CD4-positive, alpha-beta T cell treated with Interleukin-10 for 1 hour (primary cell): ENCODE data around the gene RBMS3.
"Not testable (repeated sequence)": the region's sequence is repeated elsewhere in the genome, so short reads cannot be mapped to it uniquely, and the experiment has no call there.

ENCODE experiments used
- DNase-seq: peaks from one replicate; pipeline ENCODE4 v3.0.0-alpha.2; 2020

RBMS3 gene

GRCh38 chr3:29757054-29757777, 476.3 kb downstream of the RBMS3 start:
- no peak for DNase-seq

DNA sequence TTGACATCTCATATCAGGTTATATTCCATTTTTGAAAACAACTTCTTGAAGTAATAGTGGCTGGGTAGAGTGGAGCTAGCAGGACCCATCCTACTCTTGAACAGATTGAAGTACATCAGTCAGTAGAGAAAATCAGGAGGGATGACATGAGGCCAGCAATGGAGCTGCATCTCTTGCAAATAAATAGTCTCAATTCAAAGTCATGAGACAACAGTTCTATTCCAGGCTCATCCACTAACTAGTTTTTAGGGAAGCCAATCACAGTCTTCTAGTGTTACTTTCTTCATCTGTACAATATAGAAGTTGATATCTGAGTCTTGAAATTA, 477.2 kb downstream of the RBMS3 start:
- no peak for DNase-seq

DNA sequence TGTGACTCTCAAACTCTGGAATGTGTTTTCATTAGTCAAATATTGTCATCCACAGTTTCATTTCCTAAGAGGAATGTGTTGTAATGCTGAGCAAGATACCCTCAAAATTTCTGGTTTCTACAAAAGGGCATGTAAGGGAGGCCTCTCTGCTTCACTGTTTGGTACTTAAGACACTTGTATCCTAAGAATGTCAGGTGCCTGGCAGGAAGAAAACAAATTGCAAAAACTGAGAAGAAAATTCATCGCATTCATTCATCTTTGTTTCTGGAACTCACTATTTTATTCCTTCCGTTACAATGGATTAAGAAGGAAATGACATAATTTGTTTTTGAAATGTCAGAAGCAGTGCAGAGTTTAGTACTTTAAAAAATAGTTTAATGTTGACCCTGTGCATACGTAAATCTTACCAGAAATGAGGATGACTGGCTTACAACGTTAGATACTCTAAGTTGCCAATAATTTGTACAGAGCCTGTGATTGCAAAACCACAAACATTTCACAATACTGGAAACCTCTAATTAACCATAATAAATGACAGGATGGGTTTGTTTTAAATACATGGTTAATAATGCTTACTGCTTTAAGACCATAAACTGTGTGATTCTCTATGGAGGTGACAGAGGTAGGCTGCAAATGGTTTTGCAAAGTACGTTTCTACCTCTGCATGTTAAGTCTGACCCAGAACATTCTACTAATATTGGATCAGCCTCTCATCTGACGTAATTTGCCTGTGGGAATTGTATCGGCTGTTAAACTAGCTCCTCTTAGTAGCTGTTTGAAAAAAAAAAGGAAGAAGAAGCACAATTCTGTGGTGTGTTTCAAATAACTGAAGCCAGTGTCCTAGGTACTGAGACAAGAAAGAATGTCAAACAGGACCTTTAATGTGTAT, 477.8 kb downstream of the RBMS3 start:
- DNase-seq = no peak

- DNase-seq = no peak
Measured at GRCh38 chr3:29759411-29760225, 478.7 kb downstream of the RBMS3 start.

GRCh38 chr3:29760226-29760685, 479.4 kb downstream of the RBMS3 start:
- DNase-seq = no peak

- no peak for DNase-seq
Measured at GRCh38 chr3:29761517-29761916, 480.6 kb downstream of the RBMS3 start.

DNA sequence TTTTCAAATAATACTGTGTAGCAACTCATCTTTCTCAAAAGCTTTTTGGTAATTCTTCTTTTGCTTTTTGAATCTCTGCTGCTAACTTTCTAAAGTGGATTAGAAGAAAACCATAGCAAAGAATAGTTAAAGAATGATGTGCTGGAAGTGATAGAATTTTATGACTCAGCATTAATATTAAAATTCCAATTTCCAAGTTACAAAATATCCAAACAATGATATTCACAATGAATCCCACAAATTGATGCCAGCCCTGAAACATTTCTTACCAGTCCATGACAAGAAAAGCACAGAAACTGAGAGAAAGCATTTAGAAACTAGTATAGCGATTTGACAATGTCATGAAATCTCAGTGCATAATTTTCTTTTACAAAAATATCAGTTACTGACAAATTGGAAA, 482.2 kb downstream of the RBMS3 start:
- no peak for DNase-seq

DNA sequence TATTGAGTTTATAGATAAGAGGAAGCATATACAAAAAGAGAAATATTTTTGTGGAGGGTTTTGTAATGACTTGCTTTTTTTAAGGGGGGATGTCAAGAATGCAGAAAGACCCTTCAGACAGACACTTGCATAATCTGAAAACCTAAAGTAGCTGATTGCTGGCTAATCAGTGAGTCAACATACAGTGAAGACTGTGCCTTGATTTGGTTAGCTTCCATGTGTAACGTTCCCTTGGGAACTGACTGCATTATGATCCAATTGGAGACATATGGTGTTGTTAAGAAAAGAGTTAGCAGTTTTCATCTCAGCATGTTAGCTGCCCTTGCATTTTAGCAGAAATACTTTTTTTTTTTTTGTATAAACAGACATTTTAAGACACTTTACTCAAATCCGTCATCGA, 483.2 kb downstream of the RBMS3 start:
- no peak for DNase-seq

DNA sequence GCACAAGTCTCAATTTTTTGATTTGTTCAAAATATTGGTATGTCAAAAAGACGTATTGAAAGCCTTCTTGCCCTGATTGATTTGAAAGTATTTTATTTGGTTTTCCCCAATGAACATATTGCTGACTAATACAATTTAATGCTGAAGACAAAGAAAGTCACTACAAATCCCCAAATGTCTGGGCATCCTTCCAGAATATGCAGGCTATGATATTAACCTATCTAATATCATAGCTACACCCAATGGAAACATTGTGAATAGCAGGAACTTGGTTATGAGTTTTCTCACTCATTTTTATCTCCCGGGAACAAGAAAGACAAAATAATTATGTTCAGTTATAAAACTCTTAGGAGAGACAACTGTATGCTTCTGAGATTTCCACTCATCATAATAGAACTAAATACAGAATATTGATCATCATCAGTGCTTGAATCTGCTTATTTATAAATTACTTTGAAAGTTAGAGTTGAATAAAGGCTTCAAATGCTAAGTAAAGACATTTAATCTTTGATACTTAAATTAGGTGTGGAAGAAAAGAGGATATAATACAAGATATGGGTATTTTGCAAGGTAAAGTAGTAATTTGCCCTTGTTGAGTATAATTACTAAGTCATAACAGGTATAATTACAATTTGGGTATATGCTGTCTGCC, 483.9 kb downstream of the RBMS3 start:
- no peak for DNase-seq

DNA sequence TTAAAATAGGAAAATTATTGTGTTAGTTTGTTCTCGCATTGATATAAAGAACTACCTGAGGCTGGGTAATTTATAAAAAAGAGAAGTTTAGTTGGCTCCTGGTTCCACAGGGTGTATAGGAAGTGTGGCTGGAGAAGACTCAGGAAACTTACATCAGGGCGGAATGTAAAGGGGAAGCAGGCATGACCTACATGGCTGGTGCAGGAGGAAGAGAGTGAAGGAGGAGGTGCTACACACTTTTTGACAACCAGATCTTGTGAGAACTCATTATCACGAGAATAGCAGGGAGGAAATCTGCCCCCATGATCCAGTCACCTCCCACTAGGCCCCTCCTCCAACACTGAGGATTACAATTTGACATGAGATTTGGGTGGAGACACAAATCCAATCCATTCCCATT, 490.7 kb downstream of the RBMS3 start:
- DNase-seq = no peak

DNA sequence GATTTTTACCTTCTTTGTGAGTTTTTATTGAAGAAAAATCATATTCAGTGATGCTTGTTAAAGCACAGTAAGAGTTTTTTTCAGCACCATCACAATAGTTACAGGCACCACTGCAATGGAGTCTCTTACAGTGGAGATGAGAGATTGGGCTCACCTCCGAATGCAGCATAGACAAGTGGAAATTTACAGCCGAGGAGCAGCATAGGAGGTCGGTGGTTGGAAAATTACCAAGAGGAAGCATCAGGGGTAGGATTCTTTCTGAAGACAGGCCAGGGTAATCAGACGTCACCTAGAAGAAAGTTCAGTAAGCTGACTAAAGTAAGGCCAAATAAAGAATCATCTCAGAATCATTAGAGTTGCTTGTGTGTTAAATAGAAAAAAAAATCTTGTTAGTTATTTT, 491.6 kb downstream of the RBMS3 start:
- no peak for DNase-seq

GRCh38 chr3:29773481-29773880, 492.6 kb downstream of the RBMS3 start:
- DNase-seq = no peak

DNA sequence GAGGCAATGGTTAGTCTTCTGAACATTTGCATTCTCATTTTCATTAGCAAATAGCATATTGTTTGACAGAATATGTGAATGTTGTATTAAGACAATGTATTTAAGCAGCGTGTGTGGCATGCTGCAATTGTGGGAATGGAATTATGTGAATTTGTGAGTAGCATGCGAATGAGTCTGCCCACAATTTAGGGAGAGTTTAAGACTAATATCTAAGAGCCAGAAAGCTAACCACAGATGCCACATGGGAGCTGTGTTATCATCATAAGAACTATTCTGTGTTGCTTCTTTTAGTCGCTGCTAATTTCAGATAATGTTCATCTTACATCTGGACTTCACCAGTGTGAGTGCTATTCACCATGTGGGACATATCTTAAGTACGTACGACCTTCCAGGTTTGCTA, 494.5 kb downstream of the RBMS3 start:
- DNase-seq = no peak

- no peak for DNase-seq
Measured at GRCh38 chr3:29777869-29778268, 497.0 kb downstream of the RBMS3 start.

GRCh38 chr3:29789686-29790085, 508.8 kb downstream of the RBMS3 start:
- DNase-seq = no peak

DNA sequence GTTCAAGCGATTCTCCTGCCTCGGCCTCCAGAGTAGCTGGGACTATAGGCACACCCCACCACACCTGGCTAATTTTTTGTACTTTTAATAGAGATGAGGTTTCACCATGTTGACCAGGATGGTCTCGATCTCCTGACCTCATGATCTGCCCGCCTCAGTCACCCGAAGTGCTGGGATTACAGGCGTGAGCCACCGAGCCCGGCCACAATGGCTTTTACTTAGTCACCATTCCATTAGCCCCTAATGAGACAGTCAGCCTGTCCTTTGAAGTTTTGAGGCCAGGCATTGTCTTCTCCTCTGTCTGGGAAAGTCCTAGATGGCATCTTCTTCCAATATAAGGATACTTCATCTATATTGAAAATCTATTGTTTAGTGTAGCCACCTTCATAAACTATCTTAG, 515.9 kb downstream of the RBMS3 start:
- DNase-seq = no peak

- no peak for DNase-seq
Measured at GRCh38 chr3:29802057-29802456, 521.2 kb downstream of the RBMS3 start.

- DNase-seq = no peak
Measured at GRCh38 chr3:29804044-29804443, 523.2 kb downstream of the RBMS3 start.

- no peak for DNase-seq
Measured at GRCh38 chr3:29805757-29806156, 524.9 kb downstream of the RBMS3 start.

GRCh38 chr3:29808324-29808723, 527.5 kb downstream of the RBMS3 start:
- not testable (repeated sequence) for DNase-seq

DNA sequence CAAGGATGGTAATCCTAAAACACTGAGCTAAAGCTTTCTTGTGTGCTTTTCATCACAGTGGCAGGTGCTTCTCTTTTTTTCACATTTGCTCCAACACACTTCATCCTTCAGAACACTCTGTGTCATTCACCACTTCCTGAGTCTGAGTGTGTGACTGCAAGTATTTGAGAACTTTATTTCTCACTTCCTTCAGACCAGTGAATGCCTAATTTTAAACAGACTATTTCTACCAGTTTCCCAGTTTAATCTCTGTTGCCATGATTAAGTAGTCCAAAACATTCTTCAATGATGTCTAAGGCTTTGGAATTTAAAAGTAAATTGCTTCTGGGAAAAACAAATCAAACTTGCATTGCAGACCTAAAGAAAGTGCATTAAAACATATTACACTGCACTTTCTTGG, 541.2 kb downstream of the RBMS3 start:
- DNase-seq = no peak

DNA sequence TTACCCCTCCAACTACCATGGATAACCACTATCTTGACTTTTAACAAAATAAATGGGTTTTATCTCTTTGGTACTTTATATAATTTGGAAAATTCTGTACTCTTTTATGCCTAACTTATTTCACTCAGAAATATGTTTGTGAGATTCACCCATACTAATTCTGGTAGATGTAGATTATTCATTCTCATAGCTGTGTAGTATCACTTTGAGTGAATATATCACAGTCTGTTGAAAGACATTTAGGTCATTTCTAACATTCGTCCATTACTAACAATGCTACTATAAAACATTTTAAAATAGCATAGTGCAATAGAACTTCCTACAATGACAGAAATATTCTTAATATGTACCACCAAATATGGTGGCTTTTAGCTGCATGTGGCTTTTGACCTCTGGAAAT, 542.4 kb downstream of the RBMS3 start:
- no peak for DNase-seq

GRCh38 chr3:29826712-29827111, 545.8 kb downstream of the RBMS3 start:
- DNase-seq = no peak
